ENCODE results near the gene KLHL40.

KLHL40 gene

GRCh38 chr3:42691816-42692666, 6.7 kb downstream of the KLHL40 start:
- no peak for DNase-seq

GRCh38 chr3:42692667-42693529, 7.6 kb downstream of the KLHL40 start:
- no peak for DNase-seq

DNA sequence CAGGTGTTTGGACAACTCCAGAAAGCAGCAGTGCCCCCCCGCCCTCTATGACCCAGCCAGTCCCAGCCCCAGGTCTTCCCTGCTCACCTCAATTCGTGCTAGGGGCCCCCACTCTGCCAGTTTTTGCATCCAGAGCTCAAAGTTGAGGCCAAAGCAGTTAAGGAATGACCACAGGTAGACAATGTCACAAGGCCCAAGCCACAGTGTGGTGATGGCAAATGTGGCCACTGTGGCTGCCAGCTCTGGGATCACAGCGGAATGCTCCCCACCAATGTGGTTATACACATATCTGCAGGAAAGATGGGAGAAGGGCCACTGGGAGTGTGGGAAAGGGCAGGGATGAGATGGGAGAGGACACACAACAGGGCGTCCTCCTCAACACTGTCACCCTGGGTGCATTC, 8.2 kb downstream of the KLHL40 start:
- DNase-seq = no peak

- no peak for DNase-seq
Measured at GRCh38 chr3:42694366-42694765, 9.0 kb downstream of the KLHL40 start.

GRCh38 chr3:42696356-42697288, 11.3 kb downstream of the KLHL40 start:
- no peak for DNase-seq

DNA sequence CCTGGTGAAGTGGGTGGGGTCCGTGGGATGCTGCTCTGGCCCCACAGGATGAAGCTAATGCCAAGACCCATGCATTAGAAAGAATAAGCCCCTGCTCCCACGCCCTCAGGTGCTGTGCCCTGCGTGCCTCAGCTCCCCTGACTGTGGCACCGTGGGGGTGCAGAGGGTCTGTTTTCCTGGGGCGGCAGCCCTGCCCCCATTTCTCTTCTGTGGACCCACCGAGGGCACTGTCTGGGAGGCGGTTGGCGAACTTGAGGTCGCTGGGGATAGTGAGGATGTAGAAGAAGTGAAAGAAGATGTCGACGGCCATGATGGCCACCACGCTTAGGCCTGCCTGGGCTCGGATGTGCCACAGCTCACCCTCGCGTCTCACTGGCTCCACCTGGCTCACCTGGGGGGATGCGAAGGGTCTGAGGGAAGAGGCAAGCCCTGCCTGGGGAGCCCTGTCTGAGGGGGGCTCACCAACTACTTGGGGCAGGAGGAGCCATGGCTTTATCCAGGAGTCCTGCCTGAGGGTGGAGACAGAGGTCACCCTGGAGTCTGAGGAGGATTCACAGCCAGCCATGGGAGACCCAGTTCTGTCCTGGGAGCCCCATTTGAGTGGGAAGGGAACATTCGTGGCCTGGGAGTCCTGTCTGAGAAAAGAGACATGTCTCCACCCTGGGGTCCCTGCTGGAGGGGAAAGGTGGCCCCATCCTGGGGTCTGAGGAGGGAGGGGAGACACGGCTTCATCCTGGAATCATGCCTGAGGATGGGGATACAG, 12.1 kb downstream of the KLHL40 start:
- no peak for DNase-seq

DNA sequence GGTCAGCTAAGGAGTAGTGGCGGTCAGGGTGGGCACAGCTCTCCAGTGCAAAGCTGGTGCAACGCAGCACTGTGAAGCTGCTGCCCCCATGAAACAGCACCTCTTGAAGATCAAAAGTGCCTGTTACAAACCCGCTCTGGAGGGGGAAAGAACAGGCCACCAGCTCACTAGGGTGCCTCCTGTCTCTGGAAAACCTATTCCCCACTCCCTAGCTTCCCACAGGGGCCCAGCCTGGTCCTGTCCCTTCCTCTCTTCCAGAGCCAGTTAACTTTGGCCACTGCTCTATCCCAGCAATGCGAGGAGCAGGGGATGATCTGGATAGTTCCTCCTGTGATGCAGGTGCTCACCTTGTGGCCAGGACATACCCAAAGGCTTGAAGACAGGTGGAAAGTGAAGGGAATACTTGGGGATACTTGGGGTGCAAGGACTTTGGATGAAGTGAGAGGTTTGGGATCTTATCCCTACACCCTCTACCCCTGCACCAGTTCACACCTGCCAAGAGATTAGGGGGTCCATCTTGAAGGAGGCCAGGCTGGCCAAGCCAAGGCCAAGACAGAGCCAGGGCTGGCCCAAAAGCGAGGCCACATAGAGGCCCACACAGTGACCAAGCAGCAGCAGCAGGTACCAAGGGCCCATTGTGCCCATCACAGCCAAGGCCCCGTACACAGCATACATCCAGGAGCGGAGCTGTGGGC, 13.0 kb downstream of the KLHL40 start:
- no peak for DNase-seq

GRCh38 chr3:42698911-42699230, 13.5 kb downstream of the KLHL40 start:
- no peak for DNase-seq

GRCh38 chr3:42699511-42699971, 14.2 kb downstream of the KLHL40 start:
- DNase-seq = no peak

- no peak for DNase-seq
Measured at GRCh38 chr3:42700366-42701288, 15.3 kb downstream of the KLHL40 start.

DNA sequence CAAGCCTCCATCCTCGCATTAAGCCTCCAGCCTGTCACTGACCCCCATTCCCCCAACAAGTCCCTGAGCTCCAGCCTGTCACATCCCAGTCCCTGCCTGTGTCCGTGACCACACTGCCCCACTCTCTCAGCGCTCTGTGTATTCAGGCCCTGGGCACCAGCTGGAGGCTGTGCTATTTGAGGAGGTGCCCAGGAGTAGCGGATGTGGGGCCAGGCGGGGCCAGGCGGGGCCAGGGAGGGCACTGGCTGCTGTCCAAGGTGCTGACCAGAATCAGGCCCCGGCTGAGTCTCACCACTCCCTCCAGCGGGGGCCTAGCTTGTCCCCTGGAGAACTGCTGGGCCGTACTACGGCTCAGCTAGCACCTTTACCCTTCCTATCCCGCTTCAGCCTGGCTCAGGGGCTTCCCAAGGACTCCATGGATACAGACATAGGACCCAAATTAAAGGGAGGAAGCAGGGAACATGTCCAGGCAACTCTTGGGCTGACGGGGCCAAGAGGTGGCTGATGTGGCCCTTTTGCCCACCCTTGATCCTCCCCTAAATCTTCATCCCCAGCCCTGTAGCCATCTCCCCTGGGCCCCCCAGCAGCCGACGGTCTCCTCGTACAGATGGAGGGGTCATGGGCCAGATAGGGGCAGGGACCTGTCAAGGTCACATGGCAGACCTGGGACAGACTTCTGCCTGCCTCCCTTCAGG, 16.2 kb downstream of the KLHL40 start:
- no peak for DNase-seq

GRCh38 chr3:42702066-42702951, 17.0 kb downstream of the KLHL40 start, which contains the start of gene HHATL:
Gene HHATL, minus strand, starts transcription at chr3:42702798. Its CDS starts 1,972 bp downstream, at chr3:42700826.
- no peak for DNase-seq

DNA sequence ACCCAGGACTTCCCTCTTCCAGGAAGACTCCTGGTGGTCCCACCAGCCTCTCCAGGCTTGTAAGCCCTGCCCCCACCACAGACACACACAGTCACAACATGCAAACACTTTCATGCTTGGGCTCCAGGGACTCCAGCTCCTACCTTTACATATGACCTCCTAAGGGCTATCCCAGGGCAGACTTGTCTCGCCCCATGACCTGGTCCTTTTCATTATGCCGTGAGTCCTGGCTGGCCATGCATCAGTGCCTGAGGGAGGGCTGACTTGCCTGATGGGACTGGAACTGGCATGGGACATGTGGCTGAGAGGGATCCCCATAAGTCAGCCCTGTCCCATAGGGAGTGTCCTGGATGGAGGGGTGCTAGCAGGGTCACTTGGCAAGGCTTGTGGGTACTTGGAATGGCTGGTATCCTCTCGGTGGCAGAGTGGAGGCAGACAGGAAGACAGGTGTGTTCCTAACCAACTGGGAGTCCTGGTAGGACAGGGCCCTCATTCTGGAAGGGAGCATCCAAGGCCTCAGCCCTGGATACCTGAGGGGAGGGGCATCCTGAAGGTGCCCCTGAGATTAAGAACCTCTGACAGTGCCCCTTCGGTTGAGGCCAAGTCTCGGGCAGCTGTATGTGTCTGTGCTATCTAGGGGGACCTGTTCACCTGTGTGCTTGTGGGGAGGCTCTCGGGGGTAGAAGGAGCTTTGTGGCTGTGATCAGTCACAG, 17.8 kb downstream of the KLHL40 start:
- no peak for DNase-seq

- DNase-seq = no peak
Measured at GRCh38 chr3:42703695-42704025, 18.3 kb downstream of the KLHL40 start.

- DNase-seq = no peak
Measured at GRCh38 chr3:42704136-42704841, 19.0 kb downstream of the KLHL40 start.

- no peak for DNase-seq
Measured at GRCh38 chr3:42705058-42705767, 19.9 kb downstream of the KLHL40 start.

Measured in NCI-H1930 (cell line).